Measurements from ENCODE around the gene CAD.

CAD gene

DNA sequence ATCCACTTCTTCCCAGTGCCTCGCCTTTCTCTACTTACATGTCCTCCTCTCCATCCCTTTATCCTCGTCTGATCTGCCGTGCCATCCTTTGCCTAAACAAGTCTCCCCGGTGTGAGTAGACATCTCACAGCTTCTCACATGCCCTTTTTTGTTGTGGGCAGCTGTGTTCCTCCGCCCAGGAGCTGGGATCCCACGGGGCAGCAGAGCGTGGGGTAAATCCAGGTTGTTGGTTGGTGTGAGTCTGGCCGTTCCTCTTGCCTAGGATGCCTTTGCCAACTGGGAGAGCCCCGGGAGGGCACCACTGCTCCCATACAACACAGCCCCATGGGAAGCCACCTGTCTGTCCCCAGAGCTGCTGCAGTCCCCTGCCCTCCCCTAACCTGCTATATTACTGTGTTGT is 23.2 kb downstream of the CAD start:
- Histone ChIP-seq H3K4me2 (ENCODE audit: low read depth, low read length, poor library complexity, severe bottlenecking) (no peak overlapping the region), H3K9ac (ENCODE audit: low read depth, low read length, poor library complexity, severe bottlenecking) (no peak overlapping the region), H4K20me1 (ENCODE audit: insufficient read depth, low read length, poor library complexity, severe bottlenecking) (no peaks in the 10 kb centered on the region), H3F3A (ENCODE audit: low read depth) (no peaks in the 10 kb centered on the region), H3K4me3 (ENCODE audit: low read length, poor library complexity, severe bottlenecking) (no peak overlapping the region), H3K36me3 (ENCODE audit: insufficient read depth, low read length) (peaks cover 92% of the 10 kb centered on the region; the same call in 1 of the 2 replicates), H3K9me3 (ENCODE audit: insufficient read depth, low read depth, low read length) (no peaks in the 10 kb centered on the region), H3K4me1 (ENCODE audit: insufficient read depth, low read length, poor library complexity, severe bottlenecking) (peaks cover 8% of the 10 kb centered on the region), H2AFZ (ENCODE audit: low read length) (no peak overlapping the region), H3K79me2 (ENCODE audit: insufficient read depth, low read length) (no peaks in the 10 kb centered on the region), H3K27me3 (ENCODE audit: insufficient read depth, low read length, poor library complexity, severe bottlenecking) (no peaks in the 10 kb centered on the region), H3K9me2 (replicated peaks; ENCODE audit: low read depth, low read length) (no peaks in the 10 kb centered on the region)
- TF ChIP-seq, protein P1, sequence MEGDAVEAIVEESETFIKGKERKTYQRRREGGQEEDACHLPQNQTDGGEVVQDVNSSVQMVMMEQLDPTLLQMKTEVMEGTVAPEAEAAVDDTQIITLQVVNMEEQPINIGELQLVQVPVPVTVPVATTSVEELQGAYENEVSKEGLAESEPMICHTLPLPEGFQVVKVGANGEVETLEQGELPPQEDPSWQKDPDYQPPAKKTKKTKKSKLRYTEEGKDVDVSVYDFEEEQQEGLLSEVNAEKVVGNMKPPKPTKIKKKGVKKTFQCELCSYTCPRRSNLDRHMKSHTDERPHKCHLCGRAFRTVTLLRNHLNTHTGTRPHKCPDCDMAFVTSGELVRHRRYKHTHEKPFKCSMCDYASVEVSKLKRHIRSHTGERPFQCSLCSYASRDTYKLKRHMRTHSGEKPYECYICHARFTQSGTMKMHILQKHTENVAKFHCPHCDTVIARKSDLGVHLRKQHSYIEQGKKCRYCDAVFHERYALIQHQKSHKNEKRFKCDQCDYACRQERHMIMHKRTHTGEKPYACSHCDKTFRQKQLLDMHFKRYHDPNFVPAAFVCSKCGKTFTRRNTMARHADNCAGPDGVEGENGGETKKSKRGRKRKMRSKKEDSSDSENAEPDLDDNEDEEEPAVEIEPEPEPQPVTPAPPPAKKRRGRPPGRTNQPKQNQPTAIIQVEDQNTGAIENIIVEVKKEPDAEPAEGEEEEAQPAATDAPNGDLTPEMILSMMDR (conservative IDR thresholded peaks at IDR 0.05; ENCODE audit: low read length) = no peak
- no peak for TF ChIP-seq EZH2phosphoT487 (IDR thresholded peaks at IDR 0.05; ENCODE audit: borderline replicate concordance)

DNA sequence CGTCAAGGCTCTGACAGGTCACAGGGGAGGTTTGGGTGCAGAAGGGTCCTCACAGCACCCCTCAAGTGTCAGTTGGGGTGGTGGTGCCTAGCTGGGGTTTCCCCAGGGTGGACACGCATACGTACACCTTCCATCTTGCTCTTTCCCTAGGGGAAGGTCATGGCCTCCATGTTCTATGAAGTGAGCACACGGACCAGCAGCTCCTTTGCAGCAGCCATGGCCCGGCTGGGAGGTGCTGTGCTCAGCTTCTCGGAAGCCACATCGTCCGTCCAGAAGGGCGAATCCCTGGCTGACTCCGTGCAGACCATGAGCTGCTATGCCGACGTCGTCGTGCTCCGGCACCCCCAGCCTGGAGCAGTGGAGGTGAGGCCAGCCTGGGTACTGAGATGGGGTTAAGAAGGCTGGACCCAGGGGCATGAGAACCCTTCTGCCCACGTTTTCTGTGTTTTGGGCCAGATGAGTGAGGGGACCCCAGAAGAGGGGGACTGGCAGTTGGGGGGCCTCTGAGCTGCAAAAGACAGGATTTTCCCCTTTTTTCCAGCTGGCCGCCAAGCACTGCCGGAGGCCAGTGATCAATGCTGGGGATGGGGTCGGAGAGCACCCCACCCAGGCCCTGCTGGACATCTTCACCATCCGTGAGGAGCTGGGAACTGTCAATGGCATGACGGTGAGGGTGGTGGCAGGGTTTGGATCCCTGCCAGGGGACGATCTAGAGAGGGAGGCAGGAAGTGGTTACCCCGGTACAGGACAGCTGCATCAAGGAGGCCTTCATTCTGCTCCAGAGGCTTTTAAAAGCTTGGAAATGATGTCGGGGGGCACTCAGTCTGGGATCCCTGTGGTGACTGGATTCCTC is 24.8 kb downstream of the CAD start:
- no peaks in the 10 kb centered on the region for H3F3A ChIP-seq (ENCODE audit: low read depth)
- H3K27me3 ChIP-seq (ENCODE audit: insufficient read depth, low read length, poor library complexity, severe bottlenecking) = no peaks in the 10 kb centered on the region
- H2AFZ ChIP-seq (ENCODE audit: low read length) = no peak overlapping the region
- H4K20me1 ChIP-seq (ENCODE audit: insufficient read depth, low read length, poor library complexity, severe bottlenecking) = no peaks in the 10 kb centered on the region
- peaks cover 8% of the 10 kb centered on the region for H3K4me1 ChIP-seq (ENCODE audit: insufficient read depth, low read length, poor library complexity, severe bottlenecking)
- no peak overlapping the region for H3K4me3 ChIP-seq (ENCODE audit: low read length, poor library complexity, severe bottlenecking)
- H3K4me2 ChIP-seq (ENCODE audit: low read depth, low read length, poor library complexity, severe bottlenecking) = no peak overlapping the region
- no peaks in the 10 kb centered on the region for H3K9me2 ChIP-seq (replicated peaks; ENCODE audit: low read depth, low read length)
- no peak overlapping the region for H3K9ac ChIP-seq (ENCODE audit: low read depth, low read length, poor library complexity, severe bottlenecking)
- no peaks in the 10 kb centered on the region for H3K79me2 ChIP-seq (ENCODE audit: insufficient read depth, low read length)
- no peaks in the 10 kb centered on the region for H3K9me3 ChIP-seq (ENCODE audit: insufficient read depth, low read depth, low read length)
- peaks cover 77% of the 10 kb centered on the region; the same call in 1 of the 2 replicates for H3K36me3 ChIP-seq (ENCODE audit: insufficient read depth, low read length)
- TF ChIP-seq EZH2phosphoT487 (IDR thresholded peaks at IDR 0.05; ENCODE audit: borderline replicate concordance) = no peak
- TF ChIP-seq, protein P1 (conservative IDR thresholded peaks at IDR 0.05; ENCODE audit: low read length) = no peak

DNA sequence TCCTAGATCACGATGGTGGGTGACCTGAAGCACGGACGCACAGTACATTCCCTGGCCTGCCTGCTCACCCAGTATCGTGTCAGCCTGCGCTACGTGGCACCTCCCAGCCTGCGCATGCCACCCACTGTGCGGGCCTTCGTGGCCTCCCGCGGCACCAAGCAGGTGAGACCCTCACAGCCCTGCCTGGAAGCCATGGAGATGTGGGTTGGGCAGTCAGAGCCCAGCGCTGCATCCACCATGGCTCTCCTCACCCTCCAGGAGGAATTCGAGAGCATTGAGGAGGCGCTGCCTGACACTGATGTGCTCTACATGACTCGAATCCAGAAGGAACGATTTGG is 25.4 kb downstream of the CAD start:
- no peaks in the 10 kb centered on the region for H3K9me2 ChIP-seq (replicated peaks; ENCODE audit: low read depth, low read length)
- no peaks in the 10 kb centered on the region for H3K27me3 ChIP-seq (ENCODE audit: insufficient read depth, low read length, poor library complexity, severe bottlenecking)
- no peaks in the 10 kb centered on the region for H3K79me2 ChIP-seq (ENCODE audit: insufficient read depth, low read length)
- peaks cover 8% of the 10 kb centered on the region for H3K4me1 ChIP-seq (ENCODE audit: insufficient read depth, low read length, poor library complexity, severe bottlenecking)
- TF ChIP-seq, protein P1 (conservative IDR thresholded peaks at IDR 0.05; ENCODE audit: low read length) = no peak
- no peak for TF ChIP-seq EZH2phosphoT487 (IDR thresholded peaks at IDR 0.05; ENCODE audit: borderline replicate concordance)
- H3F3A ChIP-seq (ENCODE audit: low read depth) = no peaks in the 10 kb centered on the region
- no peak overlapping the region for H3K9ac ChIP-seq (ENCODE audit: low read depth, low read length, poor library complexity, severe bottlenecking)
- H2AFZ ChIP-seq (ENCODE audit: low read length) = no peak overlapping the region
- H3K9me3 ChIP-seq (ENCODE audit: insufficient read depth, low read depth, low read length) = no peaks in the 10 kb centered on the region
- no peaks in the 10 kb centered on the region for H4K20me1 ChIP-seq (ENCODE audit: insufficient read depth, low read length, poor library complexity, severe bottlenecking)
- no peak overlapping the region for H3K4me3 ChIP-seq (ENCODE audit: low read length, poor library complexity, severe bottlenecking)
- no peak overlapping the region for H3K4me2 ChIP-seq (ENCODE audit: low read depth, low read length, poor library complexity, severe bottlenecking)
- peaks cover 71% of the 10 kb centered on the region; the same call in 1 of the 2 replicates for H3K36me3 ChIP-seq (ENCODE audit: insufficient read depth, low read length)
